Liver (tissue), 3 donors: ENCODE data around the gene ADCY10.

ENCODE experiments used
- ATF3 ChIP-seq: IDR thresholded peaks from 2 replicates; pipeline ENCODE4 v1.6.1; 2016; ENCODE audit warnings: antibody characterized with exemption
- CTCF ChIP-seq: fragments of 150-350 bp; IDR thresholded peaks from 2 replicates; pipeline ENCODE4 v1.5.1; 2017; ENCODE audit warnings: improper control_type of control experiment, low read depth, low read length; ENCODE audit not compliant: missing input control
- MAX ChIP-seq: IDR thresholded peaks from 2 replicates; pipeline ENCODE4 v1.6.1; 2016; ENCODE audit warnings: antibody characterized with exemption
- RAD21 ChIP-seq, 2 donors: IDR thresholded peaks; 2 replicates each; pipeline ENCODE4 v1.6.1; 2016; ENCODE audit warnings: antibody characterized with exemption in 2 of 2, mild to moderate bottlenecking in 2 of 2
- YY1 ChIP-seq: IDR thresholded peaks from 2 replicates; pipeline ENCODE4 v1.6.1; 2016; ENCODE audit warnings: antibody characterized with exemption, mild to moderate bottlenecking
- donor health status: healthy.
- donor health status: healthy.

- TF ChIP-seq CTCF, result no peak
- no peak for TF ChIP-seq RAD21 (IDR thresholded peaks at IDR 0.05)
- TF ChIP-seq ATF3, result no peak
- no peak for TF ChIP-seq YY1
- no peak for TF ChIP-seq MAX
Observed at GRCh38 chr1:167794043-167794442, 119.9 kb downstream of the ADCY10 start.
